Hepatocyte (in vitro differentiated cells): ENCODE data around the gene BCCIP.

Experiments used
- EZH2 ChIP-seq: fragments of 200-600 bp; sonication (generic); IDR thresholded peaks from 2 replicates; pipeline ENCODE4 v1.6.1; 2016; ENCODE audit warnings: antibody characterized with exemption, mild to moderate bottlenecking, borderline replicate concordance
- EZH2phosphoT487 ChIP-seq: fragments of 200-600 bp; sonication (generic); IDR thresholded peaks from one replicate; pipeline ENCODE4 v1.6.1; 2018; ENCODE audit warnings: antibody characterized with exemption, mild to moderate bottlenecking, low read depth, moderate library complexity; ENCODE audit not compliant: unreplicated experiment, severe bottlenecking
- TF ChIP-seq, protein P1 (sequence below): fragments of 200-600 bp; sonication (generic); IDR thresholded peaks from 2 replicates; pipeline ENCODE4 v1.5.1; 2016; ENCODE audit warnings: antibody characterized with exemption, mild to moderate bottlenecking; ENCODE audit not compliant: poor library complexity

GRCh38 chr10:125823663-125824251 is 411 bp downstream of the BCCIP start:
- TF ChIP-seq, protein P1, sequence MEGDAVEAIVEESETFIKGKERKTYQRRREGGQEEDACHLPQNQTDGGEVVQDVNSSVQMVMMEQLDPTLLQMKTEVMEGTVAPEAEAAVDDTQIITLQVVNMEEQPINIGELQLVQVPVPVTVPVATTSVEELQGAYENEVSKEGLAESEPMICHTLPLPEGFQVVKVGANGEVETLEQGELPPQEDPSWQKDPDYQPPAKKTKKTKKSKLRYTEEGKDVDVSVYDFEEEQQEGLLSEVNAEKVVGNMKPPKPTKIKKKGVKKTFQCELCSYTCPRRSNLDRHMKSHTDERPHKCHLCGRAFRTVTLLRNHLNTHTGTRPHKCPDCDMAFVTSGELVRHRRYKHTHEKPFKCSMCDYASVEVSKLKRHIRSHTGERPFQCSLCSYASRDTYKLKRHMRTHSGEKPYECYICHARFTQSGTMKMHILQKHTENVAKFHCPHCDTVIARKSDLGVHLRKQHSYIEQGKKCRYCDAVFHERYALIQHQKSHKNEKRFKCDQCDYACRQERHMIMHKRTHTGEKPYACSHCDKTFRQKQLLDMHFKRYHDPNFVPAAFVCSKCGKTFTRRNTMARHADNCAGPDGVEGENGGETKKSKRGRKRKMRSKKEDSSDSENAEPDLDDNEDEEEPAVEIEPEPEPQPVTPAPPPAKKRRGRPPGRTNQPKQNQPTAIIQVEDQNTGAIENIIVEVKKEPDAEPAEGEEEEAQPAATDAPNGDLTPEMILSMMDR, result no peak
- TF ChIP-seq EZH2 (no peak), EZH2phosphoT487 (no peak)
